DMS114 treated with DMSO at 0.1 percent for 48 hours (cell line): ENCODE data around the gene ANKAR.
"Not testable (repeated sequence)": the region's sequence is repeated elsewhere in the genome, so short reads cannot be mapped to it uniquely, and the experiment has no call there.

Source experiments
- DNase-seq: peaks from one replicate; lab custom pipeline; 2025; ENCODE audit not compliant: unreplicated experiment; lab: John Stamatoyannopoulos, UW

Gene ANKAR

DNA sequence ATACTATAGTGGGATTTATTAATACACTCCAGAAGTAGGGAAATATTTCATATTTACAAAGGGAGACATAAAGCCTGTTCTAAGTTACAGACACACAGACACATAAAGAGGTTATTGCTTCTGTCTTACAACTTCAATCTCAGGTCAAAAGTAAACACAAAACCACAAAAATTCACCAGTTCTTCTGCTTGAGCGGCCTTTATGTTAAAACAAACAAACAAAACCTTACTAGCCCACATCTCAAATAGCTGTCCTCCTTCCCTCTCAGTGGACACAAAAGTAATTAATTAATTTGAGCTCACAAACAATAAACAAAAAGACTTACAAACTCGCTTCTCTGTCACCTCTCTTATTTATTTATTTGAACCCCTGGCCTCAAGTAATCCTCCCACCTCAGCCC, 14.7 kb upstream of the ANKAR start:
- no peak for DNase-seq

GRCh38 chr2:189660803-189661147, 13.7 kb upstream of the ANKAR start:
- no peak for DNase-seq

DNA sequence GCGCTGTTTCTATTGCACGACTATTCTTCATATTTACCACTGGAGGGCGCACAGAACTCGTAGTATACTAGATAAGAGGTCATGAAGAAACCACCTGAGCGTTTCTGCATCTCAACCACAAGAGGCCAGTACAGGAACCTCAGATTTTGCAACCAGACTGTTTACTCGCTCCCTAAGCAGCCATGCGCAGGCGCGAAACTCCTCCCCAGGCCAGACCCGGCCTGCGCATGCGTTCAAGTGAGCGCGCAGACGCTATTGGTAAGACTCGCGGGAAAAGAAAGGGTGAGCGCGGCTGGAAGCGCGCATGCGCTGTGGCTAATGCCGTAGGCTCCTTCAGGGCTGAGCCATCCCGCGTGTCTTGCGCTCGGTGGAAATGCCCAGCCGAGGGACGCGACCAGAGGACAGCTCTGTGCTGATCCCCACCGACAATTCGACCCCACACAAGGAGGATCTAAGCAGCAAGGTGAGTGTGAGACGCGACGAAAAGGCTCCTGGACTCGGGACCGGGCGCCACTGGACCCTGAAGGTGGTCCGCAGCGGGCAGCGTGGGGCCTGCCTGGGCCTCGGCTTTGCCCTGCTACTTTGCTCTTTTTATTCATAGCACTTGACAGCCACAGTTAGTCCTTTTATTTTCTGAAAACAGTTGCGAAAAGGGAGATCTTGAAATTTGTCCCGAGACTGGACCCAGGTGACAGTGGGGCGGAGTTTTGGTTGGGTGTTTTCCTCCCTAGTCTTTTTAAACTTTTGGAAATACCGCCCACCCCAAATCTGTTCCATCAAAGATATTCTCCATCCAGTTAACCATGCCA, 13.1 kb upstream of the ANKAR start, which contains the start of gene ASNSD1:
TSS of gene ASNSD1 (plus strand) at position 312 of the 809 bp plus-strand sequence. CDS start 4,674 bp downstream, outside the sequence.
- peak; percentile 99 for DNase-seq

DNA sequence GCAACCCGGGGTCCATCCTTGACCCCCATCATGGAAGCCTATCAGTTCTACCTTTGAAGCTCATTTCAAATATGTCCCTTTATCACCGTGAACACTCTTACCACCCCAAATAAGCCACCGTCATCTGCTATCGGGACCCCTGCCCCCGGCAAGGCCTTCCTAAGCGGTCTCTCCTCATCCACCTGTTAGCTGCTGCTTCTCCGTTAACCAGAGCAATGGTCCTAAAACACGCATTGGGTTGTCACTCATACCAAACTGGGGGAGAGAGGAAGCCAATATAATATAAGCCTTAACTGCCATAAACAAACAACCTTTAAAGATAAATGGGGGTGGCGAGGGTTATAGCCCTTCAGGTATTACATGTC, 12.5 kb upstream of the ANKAR start:
- no peak for DNase-seq

- no peak for DNase-seq
These were observed 11.7 kb upstream of the ANKAR start for GRCh38 chr2:189662669-189663226.

DNA sequence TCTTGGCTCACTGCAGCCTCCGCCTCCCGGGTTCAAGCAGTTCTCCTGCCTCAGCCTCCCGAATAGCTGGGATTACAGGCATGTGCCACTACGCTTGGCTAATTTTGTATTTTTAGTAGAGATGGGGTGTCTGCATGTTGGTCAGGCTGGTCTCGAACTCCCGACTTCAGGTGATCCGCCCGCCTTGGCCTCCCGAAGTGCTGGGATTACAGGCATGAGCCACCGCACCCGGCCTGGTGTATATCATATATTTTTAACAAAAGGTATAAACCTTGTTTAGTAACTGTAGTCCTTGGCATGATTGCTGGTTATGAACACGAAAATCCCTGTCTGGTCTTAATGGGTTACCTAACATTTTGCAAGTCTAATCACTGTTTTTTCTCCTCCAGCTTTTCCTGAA, 11.2 kb upstream of the ANKAR start:
- DNase-seq = not testable (repeated sequence)

DNA sequence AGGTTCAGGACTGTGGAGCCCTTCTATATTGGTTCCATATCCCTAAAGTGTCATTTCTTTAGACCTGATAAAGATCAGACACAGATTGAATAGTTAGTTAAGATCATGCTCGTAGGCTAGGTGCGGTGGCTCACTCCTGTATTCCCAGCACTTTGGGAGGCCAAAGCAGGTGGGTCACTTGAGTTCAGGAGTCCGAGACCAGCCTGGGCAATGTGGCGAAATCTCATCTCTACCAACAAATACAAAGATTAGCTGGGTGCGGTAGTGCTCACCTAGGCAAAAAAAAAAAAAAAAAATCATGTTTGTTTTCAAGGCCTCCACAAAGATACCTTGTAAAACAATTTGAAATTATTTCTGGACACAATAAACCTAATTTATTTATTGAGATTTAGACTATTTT, 4.6 kb upstream of the ANKAR start:
- DNase-seq = no peak

GRCh38 chr2:189673661-189674373, 653 bp upstream of the ANKAR start:
- DNase-seq = no peak

- no peak for DNase-seq
These were observed 2.0 kb downstream of the ANKAR start for GRCh38 chr2:189676471-189676870.

DNA sequence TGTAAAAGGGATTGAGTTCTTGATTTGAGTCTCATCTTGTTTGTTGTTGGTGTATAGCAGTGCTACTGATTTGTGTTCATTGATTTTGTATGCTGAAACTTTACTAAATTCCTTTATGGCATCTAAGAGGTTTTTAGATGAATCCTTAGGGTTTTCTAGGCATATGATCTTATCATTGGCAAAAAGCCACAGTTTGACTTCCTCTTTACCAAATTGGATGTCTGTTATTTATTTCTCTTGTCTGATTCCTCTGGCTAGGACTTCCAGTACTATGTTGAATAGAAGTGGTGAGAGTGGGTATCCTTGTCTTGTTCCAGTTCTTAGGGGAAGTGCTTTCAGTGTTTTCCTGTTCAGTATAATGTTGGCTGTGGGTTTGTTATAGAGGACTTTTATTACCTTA, 4.8 kb downstream of the ANKAR start:
- DNase-seq = no peak

- DNase-seq = no peak
These were observed 6.7 kb downstream of the ANKAR start for GRCh38 chr2:189681203-189681602.

GRCh38 chr2:189681903-189682302, 7.4 kb downstream of the ANKAR start:
- DNase-seq = no peak

DNA sequence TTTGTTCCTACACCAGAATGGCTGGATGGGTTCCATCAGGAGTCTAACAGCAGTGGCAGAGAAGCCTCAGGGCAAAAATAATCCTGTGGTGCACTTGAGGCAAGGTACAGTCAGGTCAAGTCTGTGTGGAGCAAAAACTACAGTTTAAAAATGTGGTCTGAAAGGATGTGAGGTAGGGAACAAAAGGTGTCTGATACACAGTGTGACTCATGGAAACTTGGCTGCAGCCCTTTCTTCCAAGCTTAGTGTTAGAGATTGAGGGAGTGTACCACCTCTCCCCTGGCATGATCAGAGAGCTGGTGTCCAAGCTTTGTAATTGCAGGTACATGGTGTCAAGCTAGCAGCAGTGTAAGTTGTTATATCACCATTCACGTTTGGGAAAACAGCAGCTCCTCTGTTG, 8.9 kb downstream of the ANKAR start:
- no peak for DNase-seq

GRCh38 chr2:189684811-189685210, 10.3 kb downstream of the ANKAR start:
- DNase-seq = no peak

DNA sequence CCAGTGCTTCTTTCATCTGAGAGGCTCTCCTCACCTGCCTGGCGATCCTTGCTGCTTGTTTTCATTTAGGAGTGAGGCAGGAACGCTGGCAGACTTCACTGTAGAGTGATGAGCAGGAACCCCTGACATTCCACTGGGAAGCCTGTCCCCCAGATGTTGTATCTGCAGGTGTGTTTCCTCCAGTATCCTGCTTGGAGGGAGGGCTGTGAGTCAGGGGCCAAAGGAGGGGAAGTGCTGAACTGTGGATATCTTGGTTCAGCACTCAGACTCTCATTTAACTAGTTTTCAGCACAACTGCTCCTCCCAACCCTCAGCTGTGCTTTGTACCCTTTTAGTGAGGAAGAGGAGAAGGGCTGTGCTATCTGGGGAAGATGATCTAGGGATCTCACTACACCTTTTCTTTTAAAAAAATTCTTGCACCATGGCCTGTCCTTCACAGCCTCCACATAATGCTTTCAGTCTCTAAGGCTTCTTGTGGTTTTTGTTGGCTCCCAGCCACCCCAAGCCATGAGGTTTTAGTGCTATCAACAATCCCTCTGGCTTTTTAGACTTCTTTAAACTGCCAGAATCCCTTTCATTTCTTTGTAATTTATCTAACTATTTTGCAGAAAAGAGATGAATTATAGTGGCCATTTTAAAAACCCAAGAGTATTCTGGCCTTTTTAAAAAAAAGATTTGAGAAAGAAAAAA, 11.2 kb downstream of the ANKAR start:
- DNase-seq = no peak

DNA sequence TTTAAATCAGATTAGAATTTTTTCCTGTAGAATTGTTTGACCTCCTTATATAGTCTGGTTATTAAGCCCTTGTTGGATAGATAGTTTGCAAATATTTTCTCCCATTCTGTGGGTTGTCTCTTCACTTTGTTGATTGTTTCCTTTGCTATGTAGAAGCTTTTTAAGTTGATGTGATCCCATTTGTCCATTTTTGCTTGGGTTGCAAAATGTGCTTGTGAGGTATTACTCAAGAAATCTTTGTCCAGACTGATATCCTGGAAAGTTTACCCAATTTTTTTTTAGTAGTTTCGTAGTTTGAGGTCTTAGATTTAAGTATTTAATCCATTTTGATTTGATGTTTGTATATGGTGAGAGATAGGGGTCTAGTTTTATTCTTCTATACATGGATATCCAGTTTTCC, 13.3 kb downstream of the ANKAR start:
- DNase-seq = not testable (repeated sequence)

DNA sequence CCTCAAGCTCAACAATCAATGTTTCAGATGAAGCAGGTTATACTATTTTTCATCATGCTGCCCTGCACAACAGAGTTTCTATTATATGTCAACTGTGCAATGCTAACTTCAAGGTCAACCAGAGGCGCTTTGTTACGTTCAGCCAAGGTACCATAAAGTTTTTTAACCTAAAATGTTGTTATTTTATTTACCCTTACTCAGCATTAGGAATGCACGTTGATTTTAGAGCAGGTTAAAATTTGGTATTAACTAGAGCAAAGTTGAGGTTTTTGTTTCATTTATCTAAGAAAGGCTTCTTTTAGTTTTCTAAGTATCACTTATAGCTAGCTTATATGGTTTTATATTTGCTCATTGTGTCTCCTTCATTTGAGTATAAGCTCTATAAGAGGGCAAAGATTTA, 21.8 kb downstream of the ANKAR start:
- DNase-seq = no peak

DNA sequence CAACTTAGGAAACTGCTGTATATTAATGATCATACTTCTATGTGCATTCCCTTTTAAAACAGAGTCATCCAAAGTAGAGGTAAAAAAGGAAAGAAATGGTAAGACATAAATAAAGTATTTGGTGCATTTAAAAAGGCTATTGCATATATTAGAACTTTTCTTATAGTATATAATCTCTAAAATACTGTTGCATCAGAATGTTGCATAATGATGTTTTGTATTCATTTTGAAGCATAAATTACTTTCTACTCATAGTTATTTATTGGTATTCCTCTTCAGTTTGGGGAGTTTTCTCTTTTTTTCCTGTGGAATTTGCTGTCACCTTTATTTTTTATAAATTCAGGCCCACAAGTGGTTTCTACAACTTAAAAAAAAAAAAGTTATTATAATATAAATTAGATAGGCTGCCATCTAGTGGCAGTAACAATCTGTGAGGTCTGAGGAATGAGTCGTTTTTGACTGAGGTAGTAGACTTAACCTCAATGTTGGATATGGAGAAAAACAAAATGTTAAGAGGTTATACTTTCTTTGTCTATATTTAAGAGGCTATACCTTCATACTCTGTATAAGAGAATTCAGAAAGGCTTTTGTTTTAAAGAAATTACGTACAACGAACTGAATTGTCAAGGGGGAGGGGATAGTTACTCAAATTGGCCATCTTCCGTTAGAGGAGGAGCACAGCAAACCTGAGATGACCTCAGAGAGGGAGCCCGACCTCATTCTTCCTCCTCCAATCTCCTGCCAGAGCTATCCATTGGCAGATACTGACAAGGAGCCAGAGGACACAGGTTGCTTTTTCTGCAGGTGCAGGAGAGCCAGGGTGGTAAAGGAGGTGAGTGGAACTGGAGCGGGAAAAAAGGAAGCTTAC, 23.8 kb downstream of the ANKAR start:
- DNase-seq = peak; percentile 62

- DNase-seq = no peak
These were observed 26.2 kb downstream of the ANKAR start for GRCh38 chr2:189700681-189701080.

DNA sequence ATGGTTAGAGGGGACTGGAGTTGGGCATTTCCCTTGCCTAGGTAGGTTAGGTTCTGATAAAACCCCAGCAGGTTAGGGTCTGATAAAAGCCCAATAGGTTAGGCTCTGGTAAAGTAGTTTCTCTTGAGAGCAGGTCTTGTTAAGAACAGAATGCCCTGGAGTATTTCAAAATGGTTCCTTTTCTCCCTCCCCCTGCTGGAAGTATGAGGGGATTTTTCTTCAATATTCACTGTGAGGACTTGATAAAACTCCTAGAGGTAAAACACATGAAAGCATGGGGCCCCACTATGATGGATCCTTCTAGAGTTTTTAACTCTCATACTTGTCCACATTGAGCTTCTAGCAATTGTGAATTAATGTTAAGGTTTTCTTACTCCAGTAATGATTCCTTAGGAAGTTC, 27.6 kb downstream of the ANKAR start:
- DNase-seq = no peak
